Right lobe of liver (tissue), 6 donors: ENCODE data around the gene NRCAM. TPM values are rescaled to one million over a fixed set of nuclear protein-coding genes. Genes with fewer than 3 reads are reported as not detected.
"Not testable (repeated sequence)": the region's sequence is repeated elsewhere in the genome, so short reads cannot be mapped to it uniquely, and the experiment has no call there.

Experiments
- ATAC-seq, 4 donors: fragments of 200-7000 bp; cut with Tn5 transposase; one replicate each; pipeline ENCODE4 v1.9.1; 2020; ENCODE audit warnings: mild to moderate bottlenecking in 4 of 4, moderate library complexity in 4 of 4
- DNase-seq, 3 donors: peaks; one replicate each; pipeline ENCODE4 v3.0.0-alpha.2; 2020
- H3K27ac ChIP-seq, 3 donors: fragments of 200-600 bp; one replicate each; pipeline ENCODE4 v1.8.0; 2022
- H3K27me3 ChIP-seq, 2 donors: fragments of 200-600 bp; one replicate each; pipeline ENCODE4 v1.8.0; 2022
- H3K36me3 ChIP-seq, 4 donors: fragments of 200-600 bp; sonication (generic) in 1 of 4; one replicate each; pipeline versions ENCODE4 v1.5.1 to v1.8.0; 2017 to 2022; ENCODE audit warnings: control low read depth in 1 of 4
- H3K4me1 ChIP-seq, 4 donors: fragments of 200-600 bp; sonication (generic) in 1 of 4; one replicate each; pipeline versions ENCODE4 v1.5.1 to v1.8.0; 2017 to 2022; ENCODE audit warnings: control low read depth in 1 of 4
- H3K4me3 ChIP-seq, 3 donors: fragments of 200-600 bp; one replicate each; pipeline ENCODE4 v1.8.0; 2022
- H3K9me3 ChIP-seq, 4 donors: fragments of 200-600 bp; sonication (generic) in 1 of 4; one replicate each; pipeline versions ENCODE4 v1.5.1 to v1.8.0; 2017 to 2022; ENCODE audit warnings: control low read depth in 1 of 4
- POLR2A ChIP-seq: fragments of 450-650 bp; IDR thresholded peaks from one replicate; pipeline ENCODE4 v1.6.1; 2017; ENCODE audit warnings: antibody characterized with exemption, mild to moderate bottlenecking
- WGBS: methylation state at CpG from one replicate; pipeline ENCODE4 v1.1.6; 2018; ENCODE audit warnings: low coverage, low lambda C conversion rate; ENCODE audit not compliant: insufficient coverage; ENCODE audit errors: missing lambda C conversion rate; 5-methylcytosine and 5-hydroxymethylcytosine counted together
- intact Hi-C, 2 donors: fragments of 100-400 bp; cut with DNase I; formaldehyde crosslinking; loops; one replicate each; pipeline versions ENCODE4 v1.11.2 to v1.14.1; 2022
- total RNA-seq, 6 experiments: library from RNA; depleted of rRNA in 2 of 6; stranded (reverse); fragments of >200 nt in 2 of 6; fragmentation: NEBNext Ultra II Directional in 3 of 6; extraction: Animal tissue kit (Norgen Biotek cat#: 25700) in 3 of 6; gene quantifications; one replicate each; pipeline versions ENCODE4 v1.1.0 to v1.2.4, GENCODE V29; 2016 to 2023
- TF ChIP-seq, protein P1 (sequence below), 4 donors: fragments of 200-600 bp in 3 of 4; fragments of 450-650 bp in 1 of 4; IDR thresholded peaks; one replicate each; pipeline versions ENCODE4 v1.5.1 to v1.8.0; 2016 to 2022; ENCODE audit warnings: antibody characterized with exemption in 4 of 4, mild to moderate bottlenecking in 2 of 4
- donor health status: DM: no; HTN: yes; CAD: no.
- donor health status: DM: no; HTN: no; CAD: no.
- donor health status: DM: no; HTN: no; CAD: no.
- donor health status: DM: no; HTN: yes; CAD: no.
- donor health status: DM: no; HTN: yes; CAD: no.

The NRCAM gene
- total RNA-seq, 6 experiments from 2014 or later, result 0.16 to 1.9 (median 0.27) TPM

DNA sequence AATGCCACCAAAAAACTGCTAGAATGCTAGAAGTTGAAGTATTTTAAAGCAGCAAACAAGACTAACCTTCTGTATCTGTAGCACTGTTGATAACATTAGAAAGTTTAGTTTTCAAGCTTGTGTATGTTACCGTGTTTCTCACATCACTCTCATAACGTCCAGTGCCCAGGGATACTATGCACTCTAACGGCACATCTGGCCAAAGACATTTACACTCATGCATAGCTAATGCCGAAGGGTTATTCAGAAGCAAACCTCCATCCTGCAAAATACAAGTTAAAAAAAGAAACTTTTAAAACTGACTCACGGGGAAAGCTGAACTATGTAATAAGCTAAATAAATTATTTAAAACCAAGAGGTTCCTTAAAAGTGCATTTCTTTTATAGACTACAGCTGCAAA, 22.9 kb upstream of the NRCAM start:
- WGBS, result 93% methylated on average over 5 of the region's 5 CpGs
- ATAC-seq, result no peak
- Histone ChIP-seq H3K27ac (no peak overlapping the region), H3K4me1 (no peaks in the 10 kb centered on the region), H3K27me3 (no peaks in the 10 kb centered on the region), H3K9me3 (no peaks in the 10 kb centered on the region), H3K36me3 (peaks cover 0 to 9% (median 4%) of the 10 kb centered on the region in 4 donors), H3K4me3 (no peak overlapping the region)
- no peak for TF ChIP-seq POLR2A
- TF ChIP-seq, protein P1, sequence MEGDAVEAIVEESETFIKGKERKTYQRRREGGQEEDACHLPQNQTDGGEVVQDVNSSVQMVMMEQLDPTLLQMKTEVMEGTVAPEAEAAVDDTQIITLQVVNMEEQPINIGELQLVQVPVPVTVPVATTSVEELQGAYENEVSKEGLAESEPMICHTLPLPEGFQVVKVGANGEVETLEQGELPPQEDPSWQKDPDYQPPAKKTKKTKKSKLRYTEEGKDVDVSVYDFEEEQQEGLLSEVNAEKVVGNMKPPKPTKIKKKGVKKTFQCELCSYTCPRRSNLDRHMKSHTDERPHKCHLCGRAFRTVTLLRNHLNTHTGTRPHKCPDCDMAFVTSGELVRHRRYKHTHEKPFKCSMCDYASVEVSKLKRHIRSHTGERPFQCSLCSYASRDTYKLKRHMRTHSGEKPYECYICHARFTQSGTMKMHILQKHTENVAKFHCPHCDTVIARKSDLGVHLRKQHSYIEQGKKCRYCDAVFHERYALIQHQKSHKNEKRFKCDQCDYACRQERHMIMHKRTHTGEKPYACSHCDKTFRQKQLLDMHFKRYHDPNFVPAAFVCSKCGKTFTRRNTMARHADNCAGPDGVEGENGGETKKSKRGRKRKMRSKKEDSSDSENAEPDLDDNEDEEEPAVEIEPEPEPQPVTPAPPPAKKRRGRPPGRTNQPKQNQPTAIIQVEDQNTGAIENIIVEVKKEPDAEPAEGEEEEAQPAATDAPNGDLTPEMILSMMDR (IDR thresholded peaks at IDR 0.05), result no peak
- intact Hi-C loops, result no loop called here
- DNase-seq, result no peak

DNA sequence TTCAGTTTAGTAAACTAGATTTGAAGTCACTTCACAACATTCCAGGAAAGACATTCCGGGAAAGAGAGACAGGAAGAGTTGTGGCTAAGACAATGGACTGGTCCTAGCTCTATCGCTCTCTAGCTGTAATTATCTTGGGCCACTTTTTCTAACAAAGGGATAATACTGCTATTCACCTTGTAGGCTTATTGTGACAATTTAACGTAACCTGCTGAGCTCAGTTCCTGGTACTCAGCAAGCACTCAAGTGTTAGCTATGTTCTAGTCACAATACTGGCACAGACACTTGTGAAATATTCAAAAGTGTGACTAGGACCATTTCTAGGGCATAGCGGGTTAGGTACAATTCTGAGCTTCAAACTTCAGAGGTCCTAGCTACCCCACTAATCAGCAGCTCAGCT, 12.0 kb upstream of the NRCAM start:
- TF ChIP-seq, protein P1 (IDR thresholded peaks at IDR 0.05), result no peak
- no peak for TF ChIP-seq POLR2A
- Histone ChIP-seq H3K27me3 (no peaks in the 10 kb centered on the region), H3K27ac (no peak overlapping the region), H3K36me3 (no peaks in the 10 kb centered on the region), H3K4me1 (no peaks in the 10 kb centered on the region), H3K9me3 (no peaks in the 10 kb centered on the region), H3K4me3 (no peak overlapping the region)
- intact Hi-C loops, result no loop called here
- no peak for ATAC-seq
- 37% methylated on average over 3 of the region's 4 CpGs for WGBS
- no peak for DNase-seq

DNA sequence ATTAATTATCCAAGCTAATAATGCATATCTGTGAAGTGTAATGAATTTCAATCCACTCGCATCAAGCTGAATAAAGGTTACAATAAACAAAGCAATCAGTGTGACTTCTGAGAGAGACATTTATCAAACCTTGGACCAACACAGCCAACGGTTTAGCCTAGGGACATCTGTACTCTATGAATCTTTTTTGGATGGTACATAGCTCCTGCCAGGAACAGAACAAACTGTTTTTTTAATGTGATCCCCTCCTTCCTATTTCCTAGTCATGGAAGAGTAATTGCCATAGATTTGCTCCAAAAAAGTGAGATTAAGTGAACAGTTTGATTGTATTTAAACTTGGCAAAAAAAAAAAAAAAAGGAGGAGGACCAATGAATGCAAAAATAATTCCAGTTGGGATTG, 11.2 kb upstream of the NRCAM start:
- no peak for ATAC-seq
- whole genome bisulfite sequencing, result 68% methylated on average over 2 of the region's 2 CpGs
- TF ChIP-seq POLR2A, result no peak
- TF ChIP-seq, protein P1 (IDR thresholded peaks at IDR 0.05), result no peak
- DNase-seq, result no peak
- Histone ChIP-seq H3K4me1 (no peaks in the 10 kb centered on the region), H3K36me3 (no peaks in the 10 kb centered on the region), H3K27me3 (no peaks in the 10 kb centered on the region), H3K27ac (no peak overlapping the region), H3K9me3 (no peaks in the 10 kb centered on the region), H3K4me3 (no peak overlapping the region)
- intact Hi-C loops, result no loop called here

DNA sequence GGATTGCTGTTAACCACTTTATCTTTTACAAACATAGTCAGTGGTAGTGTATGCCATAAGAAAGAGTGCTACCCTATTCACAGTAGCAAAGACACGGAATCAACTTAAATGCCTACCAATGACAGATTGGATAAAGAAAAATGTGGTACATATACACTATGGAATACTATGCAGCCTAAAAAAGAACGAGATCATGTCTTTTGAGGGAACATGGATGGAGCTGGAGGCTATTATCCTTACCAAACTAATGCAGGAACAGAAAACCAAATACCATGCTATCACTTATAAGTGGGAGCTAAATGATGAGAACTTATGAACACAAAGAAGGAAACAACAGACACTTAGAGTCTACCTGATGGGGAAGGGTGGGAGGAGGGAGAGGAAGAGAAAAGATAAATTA, 10.1 kb upstream of the NRCAM start:
- H3K36me3 ChIP-seq, intact Hi-C loops, H3K9me3 ChIP-seq, H3K4me3 ChIP-seq, H3K27me3 ChIP-seq, DNase-seq, ATAC-seq, H3K4me1 ChIP-seq, H3K27ac ChIP-seq: not testable (repeated sequence)
- 87% methylated on average over 2 of the region's 2 CpGs for WGBS

DNA sequence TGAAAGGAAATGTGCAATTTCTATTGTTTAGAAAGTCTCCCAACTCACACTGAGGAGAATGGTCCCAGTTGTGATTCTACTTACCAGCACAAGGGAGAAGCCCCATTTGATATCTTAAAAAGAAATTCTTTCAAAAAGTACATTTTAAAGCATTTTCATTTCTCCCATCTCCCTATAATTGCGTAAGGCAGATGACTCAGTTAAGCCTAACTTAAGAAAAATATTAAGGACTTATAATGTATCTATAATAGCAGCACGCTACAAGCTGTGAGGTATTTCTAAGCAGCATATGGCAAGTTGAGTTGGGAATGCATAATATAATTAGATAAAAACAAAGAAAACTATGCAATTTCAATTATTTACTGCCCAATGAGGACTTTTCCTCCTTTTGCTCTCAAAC, 8.5 kb upstream of the NRCAM start:
- Histone ChIP-seq H3K4me1 (no peaks in the 10 kb centered on the region), H3K4me3 (no peak overlapping the region), H3K27ac (no peak overlapping the region), H3K36me3 (no peaks in the 10 kb centered on the region), H3K27me3 (no peaks in the 10 kb centered on the region), H3K9me3 (no peaks in the 10 kb centered on the region)
- 82% methylated on average over 2 of the region's 2 CpGs for WGBS
- TF ChIP-seq, protein P1 (IDR thresholded peaks at IDR 0.05), result no peak
- TF ChIP-seq POLR2A, result no peak
- intact Hi-C loops, result no loop called here
- ATAC-seq (no peak), DNase-seq (no peak)
